Mesothelial cell of epicardium (in vitro differentiated cells): ENCODE data around the gene TMEM52. TPM values are rescaled to one million over a fixed set of nuclear protein-coding genes. Genes with fewer than 3 reads are reported as not detected.

ENCODE experiments used
- DNase-seq, 2 experiments: peaks; one replicate each; pipeline ENCODE4 v3.0.0; 2021; ENCODE audit warnings: low spot score in 2 of 2; ENCODE audit not compliant: unreplicated experiment in 2 of 2
- H3K27ac Mint-ChIP-seq: 2 replicates; pipeline ENCODE4 v1.8.0; 2021; ENCODE audit warnings: mixed read lengths
- H3K27me3 Mint-ChIP-seq: 2 replicates; pipeline ENCODE4 v1.8.0; 2021; ENCODE audit warnings: low read depth, mixed read lengths
- H3K36me3 Mint-ChIP-seq: 2 replicates; pipeline ENCODE4 v1.8.0; 2021; ENCODE audit warnings: mixed read lengths
- H3K4me1 Mint-ChIP-seq: 2 replicates; pipeline ENCODE4 v1.8.0; 2021; ENCODE audit warnings: mixed read lengths
- H3K4me3 Mint-ChIP-seq: 2 replicates; pipeline ENCODE4 v1.8.0; 2021; ENCODE audit warnings: mild to moderate bottlenecking, moderate library complexity, mixed read lengths
- H3K9me3 Mint-ChIP-seq: 2 replicates; pipeline ENCODE4 v1.8.0; 2021; ENCODE audit warnings: mixed read lengths
- CTCF ChIP-seq: fragments of 200-600 bp; sonication (generic); IDR thresholded peaks from one replicate; pipeline ENCODE4 v1.5.0; 2021; ENCODE audit warnings: antibody characterized with exemption; ENCODE audit not compliant: unreplicated experiment
- total RNA-seq: library from RNA; stranded (reverse); gene quantifications from 3 replicates; pipeline ENCODE4 v1.2.1, GENCODE V29; 2021

The TMEM52 gene
- total RNA-seq, 1 donor from 2014 or later: 2.8 TPM

GRCh38 chr1:1955621-1956094, 36.6 kb upstream of the TMEM52 start:
- TF ChIP-seq CTCF: no peak
- DNase-seq: no peak
- Mint-ChIP-seq H3K27ac (peak overlapping the region; percentile 50), H3K9me3 (no peaks in the 10 kb centered on the region), H3K4me3 (no peak overlapping the region), H3K4me1 (peaks cover 21% of the 10 kb centered on the region), H3K27me3 (peaks cover 9% of the 10 kb centered on the region), H3K36me3 (no peaks in the 10 kb centered on the region)

- no peak for DNase-seq
- Mint-ChIP-seq H3K27me3 (peaks cover 6% of the 10 kb centered on the region), H3K27ac (no peak overlapping the region), H3K4me1 (peaks cover 19% of the 10 kb centered on the region), H3K4me3 (no peak overlapping the region), H3K9me3 (no peaks in the 10 kb centered on the region), H3K36me3 (no peaks in the 10 kb centered on the region)
- TF ChIP-seq CTCF: peak; percentile 44
Observed at GRCh38 chr1:1954831-1955441, 35.9 kb upstream of the TMEM52 start.

DNA sequence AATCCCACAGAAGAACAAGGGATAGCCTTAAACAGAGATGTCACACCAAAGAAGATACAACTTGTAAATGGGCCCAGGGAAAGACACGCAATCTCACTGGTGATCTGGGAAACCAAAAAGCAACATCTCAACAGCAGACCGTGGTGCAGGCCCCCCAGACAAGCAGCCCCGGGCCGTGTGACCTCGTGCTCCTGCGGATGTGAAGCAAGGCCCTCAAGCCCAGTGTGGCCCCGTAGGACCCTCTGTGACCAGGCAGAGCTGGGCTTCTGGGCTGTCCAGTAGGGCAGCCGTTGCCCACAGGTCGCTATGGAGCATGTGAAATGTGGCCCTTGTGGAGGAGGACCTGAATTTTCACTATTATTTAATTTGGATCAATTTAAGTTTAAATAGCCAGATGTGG, 34.9 kb upstream of the TMEM52 start:
- peak overlapping the region; percentile 36 for H3K27ac Mint-ChIP-seq
- no peak overlapping the region for H3K4me3 Mint-ChIP-seq
- H3K4me1 Mint-ChIP-seq: peaks cover 17% of the 10 kb centered on the region
- no peaks in the 10 kb centered on the region for H3K9me3 Mint-ChIP-seq
- H3K36me3 Mint-ChIP-seq: no peaks in the 10 kb centered on the region
- peaks cover 14% of the 10 kb centered on the region for H3K27me3 Mint-ChIP-seq
- TF ChIP-seq CTCF: no peak
- no peak for DNase-seq

DNA sequence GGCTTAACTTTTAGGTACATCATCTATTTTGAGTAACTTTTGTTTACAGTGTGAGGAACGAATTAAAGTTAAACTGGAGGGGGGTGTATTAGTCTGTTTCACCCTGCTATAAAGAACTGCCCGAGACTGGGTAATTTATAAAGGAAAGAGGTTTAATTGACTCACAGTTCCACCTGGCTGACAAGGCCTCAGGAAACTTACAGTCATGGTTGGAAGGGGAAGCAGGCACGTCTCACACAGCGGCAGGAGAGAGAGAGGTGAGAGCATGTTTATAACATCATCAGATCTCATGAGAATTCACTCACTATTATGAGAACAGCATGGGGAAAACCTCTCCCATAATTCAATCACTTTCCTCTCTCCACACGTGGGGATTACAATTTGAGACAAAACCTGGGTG, 31.9 kb upstream of the TMEM52 start:
- no peak for TF ChIP-seq CTCF
- no peak overlapping the region for H3K27ac Mint-ChIP-seq
- no peak for DNase-seq
- H3K36me3 Mint-ChIP-seq: no peaks in the 10 kb centered on the region
- H3K27me3 Mint-ChIP-seq: peaks cover 19% of the 10 kb centered on the region
- H3K9me3 Mint-ChIP-seq: no peaks in the 10 kb centered on the region
- H3K4me1 Mint-ChIP-seq: peaks cover 15% of the 10 kb centered on the region
- no peak overlapping the region for H3K4me3 Mint-ChIP-seq

DNA sequence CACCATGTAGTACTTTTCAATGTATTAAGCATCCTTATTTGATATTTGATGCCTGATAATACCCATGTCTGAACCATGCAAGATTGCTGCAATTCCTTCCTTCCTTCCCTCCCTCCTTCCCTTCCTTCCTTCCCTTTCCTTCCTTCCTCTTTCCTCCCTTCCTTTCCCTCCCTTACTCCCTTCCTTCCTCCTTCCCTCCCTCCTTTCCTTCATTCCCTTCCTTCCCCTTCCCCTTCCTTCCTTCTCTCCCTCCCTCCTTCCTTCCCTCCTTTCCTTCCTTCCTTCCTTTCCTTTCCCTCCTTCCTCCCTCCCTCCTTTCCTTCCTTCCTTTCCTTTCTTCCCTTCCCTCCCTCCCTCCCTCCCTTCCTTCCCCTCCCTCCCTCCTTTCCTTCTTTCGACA, 29.7 kb upstream of the TMEM52 start:
- Mint-ChIP-seq H3K4me3 (no peak overlapping the region), H3K27me3 (peaks cover 26% of the 10 kb centered on the region), H3K36me3 (no peaks in the 10 kb centered on the region), H3K27ac (no peak overlapping the region), H3K4me1 (peaks cover 6% of the 10 kb centered on the region), H3K9me3 (no peaks in the 10 kb centered on the region)
- no peak for DNase-seq
- no peak for TF ChIP-seq CTCF

DNA sequence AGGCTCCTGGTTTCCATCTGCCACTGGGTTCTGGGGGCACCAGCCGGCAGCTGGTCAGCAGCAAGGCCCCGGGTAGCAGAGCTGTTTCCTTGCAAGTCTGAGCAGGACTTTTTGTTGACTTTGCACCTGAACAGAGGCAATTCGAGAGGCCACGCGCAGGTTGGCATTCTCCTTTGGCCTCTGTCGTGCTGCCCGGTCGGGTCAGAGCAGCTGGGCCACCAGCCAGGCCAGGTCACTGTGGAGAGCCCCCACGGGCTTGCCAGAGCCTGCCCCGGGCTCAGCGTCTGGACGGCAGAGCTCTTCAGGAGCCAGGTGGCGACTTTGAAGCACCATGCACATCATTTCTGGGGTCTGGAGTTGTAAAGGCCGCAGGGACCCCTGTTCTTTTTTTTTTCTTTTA, 28.4 kb upstream of the TMEM52 start:
- H3K27ac Mint-ChIP-seq: no peak overlapping the region
- no peak for TF ChIP-seq CTCF
- H3K9me3 Mint-ChIP-seq: no peaks in the 10 kb centered on the region
- peaks cover 4% of the 10 kb centered on the region for H3K4me1 Mint-ChIP-seq
- H3K36me3 Mint-ChIP-seq: no peaks in the 10 kb centered on the region
- DNase-seq: no peak
- H3K4me3 Mint-ChIP-seq: no peak overlapping the region
- H3K27me3 Mint-ChIP-seq: peaks cover 27% of the 10 kb centered on the region
